Measurements from ENCODE around the gene ADAMTS3.

GRCh38 chr4:72243641-72244040, 325.4 kb downstream of the ADAMTS3 start:
- TF ChIP-seq POLR2A (IDR thresholded peaks at IDR 0.05): no peak
- TF ChIP-seq CTCF (IDR thresholded peaks at IDR 0.05): no peak
